Skin of body (tissue), 2 donors: ENCODE results near the gene SHCBP1. TPM values are rescaled to one million over a fixed set of nuclear protein-coding genes. Genes with fewer than 3 reads are reported as not detected.
"Not testable (repeated sequence)": the region's sequence is repeated elsewhere in the genome, so short reads cannot be mapped to it uniquely, and the experiment has no call there.

ENCODE experiments used
- DNase-seq: peaks from one replicate; lab custom pipeline; 2025; lab: John Stamatoyannopoulos, UW
- total RNA-seq: library from RNA; depleted of rRNA; stranded (reverse); fragments of >200 nt; gene quantifications from one replicate; pipeline ENCODE4 v1.2.3, GENCODE V29; 2014

Gene SHCBP1
- total RNA-seq = 9.0 TPM

- DNase-seq = peak; percentile 85
Measured at GRCh38 chr16:46621006-46621933, at the start of gene SHCBP1. TSS of gene SHCBP1 (minus strand) at chr16:46621379. CDS start at chr16:46621359, 20 bp downstream.

GRCh38 chr16:46662123-46662522 lies 40.9 kb upstream of the SHCBP1 start:
- DNase-seq = no peak

GRCh38 chr16:46658925-46659324 lies 37.7 kb upstream of the SHCBP1 start:
- no peak for DNase-seq

GRCh38 chr16:46651305-46651704 lies 30.1 kb upstream of the SHCBP1 start:
- no peak for DNase-seq

GRCh38 chr16:46650254-46650623 lies 29.1 kb upstream of the SHCBP1 start:
- DNase-seq = no peak

GRCh38 chr16:46649588-46650253 lies 28.5 kb upstream of the SHCBP1 start:
- no peak for DNase-seq

GRCh38 chr16:46648656-46649055 lies 27.5 kb upstream of the SHCBP1 start:
- no peak for DNase-seq

- DNase-seq = no peak
Measured at GRCh38 chr16:46638947-46639925, 18.1 kb upstream of the SHCBP1 start.

GRCh38 chr16:46632778-46633733 lies 11.9 kb upstream of the SHCBP1 start:
- no peak for DNase-seq

GRCh38 chr16:46629331-46630219 lies 8.4 kb upstream of the SHCBP1 start:
- no peak for DNase-seq

- DNase-seq = no peak
Measured at GRCh38 chr16:46627746-46628145, 6.6 kb upstream of the SHCBP1 start.

- not testable (repeated sequence) for DNase-seq
Measured at GRCh38 chr16:46626681-46627080, 5.5 kb upstream of the SHCBP1 start.

- DNase-seq = not testable (repeated sequence)
Measured at GRCh38 chr16:46624862-46625261, 3.7 kb upstream of the SHCBP1 start.

GRCh38 chr16:46623707-46624106 lies 2.5 kb upstream of the SHCBP1 start:
- not testable (repeated sequence) for DNase-seq

- not testable (repeated sequence) for DNase-seq
Measured at GRCh38 chr16:46623246-46623645, 2.1 kb upstream of the SHCBP1 start.

GRCh38 chr16:46621934-46622676 lies 926 bp upstream of the SHCBP1 start:
- no peak for DNase-seq

GRCh38 chr16:46620266-46621005 lies 743 bp downstream of the SHCBP1 start:
- no peak for DNase-seq

- no peak for DNase-seq
Measured at GRCh38 chr16:46618516-46618915, 2.7 kb downstream of the SHCBP1 start.
